Measurements from ENCODE around the gene UNC5CL.

- TF ChIP-seq CTCF (conservative IDR thresholded peaks at IDR 0.05; ENCODE audit: low read length), result no peak
- no peak for TF ChIP-seq EZH2phosphoT487 (IDR thresholded peaks at IDR 0.05; ENCODE audit: borderline replicate concordance)
These were observed 10.9 kb upstream of the UNC5CL start for GRCh38 chr6:41049955-41050354.
